Skin of body (tissue), 2 donors: ENCODE results near the gene ADAM29. TPM values are rescaled to one million over a fixed set of nuclear protein-coding genes. Genes with fewer than 3 reads are reported as not detected.
"Not testable (repeated sequence)": the region's sequence is repeated elsewhere in the genome, so short reads cannot be mapped to it uniquely, and the experiment has no call there.

Source experiments
- DNase-seq: peaks from one replicate; lab custom pipeline; 2025; lab: John Stamatoyannopoulos, UW
- total RNA-seq: library from RNA; depleted of rRNA; stranded (reverse); fragments of >200 nt; gene quantifications from one replicate; pipeline ENCODE4 v1.2.3, GENCODE V29; 2014

The ADAM29 gene
- not detected for total RNA-seq

- no peak for DNase-seq
Measured at GRCh38 chr4:174918058-174918457, at the start of gene ADAM29. ADAM29 (plus strand) TSS chr4:174918358; CDS start chr4:174975526, 57,168 bp downstream.

GRCh38 chr4:174869339-174869738 lies 48.8 kb upstream of the ADAM29 start:
- DNase-seq = no peak

GRCh38 chr4:174870311-174870710 lies 47.8 kb upstream of the ADAM29 start:
- DNase-seq = no peak

GRCh38 chr4:174871407-174871806 lies 46.8 kb upstream of the ADAM29 start:
- DNase-seq = no peak

GRCh38 chr4:174873146-174873545 lies 45.0 kb upstream of the ADAM29 start:
- not testable (repeated sequence) for DNase-seq

GRCh38 chr4:174873931-174874330 lies 44.2 kb upstream of the ADAM29 start:
- no peak for DNase-seq

- DNase-seq = no peak
Measured at GRCh38 chr4:174874898-174875297, 43.3 kb upstream of the ADAM29 start.

GRCh38 chr4:174880001-174880400 lies 38.2 kb upstream of the ADAM29 start:
- no peak for DNase-seq

GRCh38 chr4:174882317-174882992 lies 35.7 kb upstream of the ADAM29 start:
- no peak for DNase-seq

GRCh38 chr4:174907508-174907907 lies 10.7 kb upstream of the ADAM29 start:
- DNase-seq = no peak

GRCh38 chr4:174910271-174910670 lies 7.9 kb upstream of the ADAM29 start:
- DNase-seq = no peak

GRCh38 chr4:174912919-174913543 lies 5.1 kb upstream of the ADAM29 start:
- no peak for DNase-seq

GRCh38 chr4:174919886-174920423 lies 1.8 kb downstream of the ADAM29 start:
- DNase-seq = no peak

GRCh38 chr4:174926958-174927357 lies 8.8 kb downstream of the ADAM29 start:
- no peak for DNase-seq

- DNase-seq = no peak
Measured at GRCh38 chr4:174928174-174928573, 10.0 kb downstream of the ADAM29 start.

GRCh38 chr4:174928575-174929253 lies 10.6 kb downstream of the ADAM29 start:
- DNase-seq = no peak

- no peak for DNase-seq
Measured at GRCh38 chr4:174929346-174929745, 11.2 kb downstream of the ADAM29 start.

GRCh38 chr4:174930895-174931294 lies 12.7 kb downstream of the ADAM29 start:
- no peak for DNase-seq

GRCh38 chr4:174933083-174933482 lies 14.9 kb downstream of the ADAM29 start:
- DNase-seq = no peak

GRCh38 chr4:174934360-174934759 lies 16.2 kb downstream of the ADAM29 start:
- DNase-seq = no peak

GRCh38 chr4:174935607-174936006 lies 17.4 kb downstream of the ADAM29 start:
- DNase-seq = no peak

- no peak for DNase-seq
Measured at GRCh38 chr4:174940002-174940401, 21.8 kb downstream of the ADAM29 start.
